GM12801 (cell line): Measurements from ENCODE around the gene AHCYL2.

Experiments used
- TF ChIP-seq, protein P1 (sequence below): IDR thresholded peaks from one replicate; pipeline ENCODE4 v1.5.1; 2011; ENCODE audit warnings: control low read depth; ENCODE audit not compliant: insufficient read length; ENCODE audit errors: extremely low read depth

AHCYL2 gene

DNA sequence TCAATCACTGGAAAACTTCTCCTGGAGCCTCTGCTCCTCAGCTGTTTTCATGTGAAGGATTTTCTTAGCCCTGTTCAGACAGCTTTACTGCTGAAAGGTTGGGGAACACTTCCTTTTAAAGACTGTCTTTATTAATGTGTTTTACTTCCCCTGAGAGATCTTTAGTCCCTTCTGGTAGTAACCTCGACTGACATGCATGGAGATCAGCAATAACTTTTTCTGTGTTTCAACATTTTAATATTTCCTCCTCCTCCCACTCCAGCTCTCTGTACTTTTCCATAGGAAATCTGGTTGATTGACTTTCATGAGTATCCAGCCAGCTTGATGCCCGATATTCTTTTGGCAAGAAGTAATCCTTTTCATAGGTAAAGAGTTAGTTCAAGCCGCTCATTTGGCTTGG is 146.7 kb downstream of the AHCYL2 start:
- TF ChIP-seq, protein P1, sequence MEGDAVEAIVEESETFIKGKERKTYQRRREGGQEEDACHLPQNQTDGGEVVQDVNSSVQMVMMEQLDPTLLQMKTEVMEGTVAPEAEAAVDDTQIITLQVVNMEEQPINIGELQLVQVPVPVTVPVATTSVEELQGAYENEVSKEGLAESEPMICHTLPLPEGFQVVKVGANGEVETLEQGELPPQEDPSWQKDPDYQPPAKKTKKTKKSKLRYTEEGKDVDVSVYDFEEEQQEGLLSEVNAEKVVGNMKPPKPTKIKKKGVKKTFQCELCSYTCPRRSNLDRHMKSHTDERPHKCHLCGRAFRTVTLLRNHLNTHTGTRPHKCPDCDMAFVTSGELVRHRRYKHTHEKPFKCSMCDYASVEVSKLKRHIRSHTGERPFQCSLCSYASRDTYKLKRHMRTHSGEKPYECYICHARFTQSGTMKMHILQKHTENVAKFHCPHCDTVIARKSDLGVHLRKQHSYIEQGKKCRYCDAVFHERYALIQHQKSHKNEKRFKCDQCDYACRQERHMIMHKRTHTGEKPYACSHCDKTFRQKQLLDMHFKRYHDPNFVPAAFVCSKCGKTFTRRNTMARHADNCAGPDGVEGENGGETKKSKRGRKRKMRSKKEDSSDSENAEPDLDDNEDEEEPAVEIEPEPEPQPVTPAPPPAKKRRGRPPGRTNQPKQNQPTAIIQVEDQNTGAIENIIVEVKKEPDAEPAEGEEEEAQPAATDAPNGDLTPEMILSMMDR: no peak

DNA sequence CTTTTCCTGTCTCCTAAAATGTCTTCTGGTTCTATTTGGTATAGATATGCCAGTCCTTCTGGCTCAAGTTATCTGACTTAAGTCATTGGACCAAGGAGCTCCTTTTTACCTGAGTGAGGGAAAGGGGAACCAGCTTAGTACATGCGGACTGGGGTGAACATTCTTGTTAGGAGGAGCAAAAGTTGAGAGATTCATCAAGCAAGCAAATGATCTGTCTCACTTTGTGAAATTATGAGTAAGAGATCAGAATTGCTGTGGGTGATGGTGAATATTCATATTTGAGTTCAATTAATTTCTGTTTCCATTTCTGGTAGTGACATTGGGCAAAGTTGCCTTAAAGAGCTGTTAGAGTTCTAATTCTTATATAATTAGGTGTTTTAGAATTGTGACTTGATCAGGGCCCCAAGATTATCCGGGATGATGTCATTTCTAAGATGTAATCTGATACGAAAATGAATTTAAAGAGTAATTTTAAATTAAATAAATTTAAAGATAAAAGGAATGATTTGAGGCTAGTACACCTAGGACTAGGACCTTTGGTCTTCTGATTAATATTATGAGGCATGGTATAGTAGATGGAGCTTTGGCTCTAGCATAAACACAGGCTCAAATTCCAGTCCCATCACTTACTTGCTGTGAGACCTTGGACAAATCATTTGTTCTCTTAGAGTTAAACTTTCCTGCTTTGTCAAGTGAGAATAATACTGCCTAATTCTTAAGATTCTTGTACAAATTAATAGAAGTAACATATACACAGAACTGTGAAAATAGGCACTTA is 149.0 kb downstream of the AHCYL2 start:
- TF ChIP-seq, protein P1: no peak

DNA sequence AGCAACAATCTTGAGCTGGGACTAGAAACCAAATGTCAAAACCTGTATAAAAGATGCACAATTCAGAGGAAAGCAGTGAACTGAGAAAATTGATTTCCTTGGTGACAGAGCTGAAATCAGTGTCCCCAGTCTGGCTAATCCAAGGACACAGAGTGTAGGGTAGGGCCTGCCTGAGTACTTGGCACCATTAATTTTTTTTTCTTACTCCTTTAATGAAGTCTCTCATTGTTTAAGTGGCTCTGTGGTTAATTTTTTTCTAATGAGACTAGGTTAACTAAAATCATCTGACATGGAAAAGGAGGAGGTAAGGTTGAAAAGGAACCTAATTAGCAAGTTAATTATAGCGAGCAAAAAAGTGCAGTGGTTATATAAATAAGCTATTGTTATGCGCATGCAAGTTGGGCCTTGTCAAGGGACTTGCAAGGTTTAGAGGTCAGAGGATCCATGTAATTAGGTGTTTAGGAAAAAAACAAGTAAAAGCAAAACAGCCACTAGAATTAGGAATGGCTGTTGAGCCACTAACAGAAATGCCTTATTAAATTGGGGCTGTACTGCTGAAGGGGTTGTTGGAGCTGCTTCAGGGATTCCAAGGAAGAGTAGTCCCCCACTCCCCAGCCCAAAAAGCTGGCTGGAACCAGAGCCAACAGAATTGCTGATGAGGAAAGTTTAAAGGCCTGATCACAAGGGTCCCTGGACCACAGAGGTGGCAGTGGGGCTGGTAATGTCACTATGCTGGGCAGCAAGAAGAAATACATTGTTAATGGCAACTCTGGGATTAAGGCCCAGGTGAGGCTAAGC is 150.5 kb downstream of the AHCYL2 start:
- TF ChIP-seq, protein P1: no peak

DNA sequence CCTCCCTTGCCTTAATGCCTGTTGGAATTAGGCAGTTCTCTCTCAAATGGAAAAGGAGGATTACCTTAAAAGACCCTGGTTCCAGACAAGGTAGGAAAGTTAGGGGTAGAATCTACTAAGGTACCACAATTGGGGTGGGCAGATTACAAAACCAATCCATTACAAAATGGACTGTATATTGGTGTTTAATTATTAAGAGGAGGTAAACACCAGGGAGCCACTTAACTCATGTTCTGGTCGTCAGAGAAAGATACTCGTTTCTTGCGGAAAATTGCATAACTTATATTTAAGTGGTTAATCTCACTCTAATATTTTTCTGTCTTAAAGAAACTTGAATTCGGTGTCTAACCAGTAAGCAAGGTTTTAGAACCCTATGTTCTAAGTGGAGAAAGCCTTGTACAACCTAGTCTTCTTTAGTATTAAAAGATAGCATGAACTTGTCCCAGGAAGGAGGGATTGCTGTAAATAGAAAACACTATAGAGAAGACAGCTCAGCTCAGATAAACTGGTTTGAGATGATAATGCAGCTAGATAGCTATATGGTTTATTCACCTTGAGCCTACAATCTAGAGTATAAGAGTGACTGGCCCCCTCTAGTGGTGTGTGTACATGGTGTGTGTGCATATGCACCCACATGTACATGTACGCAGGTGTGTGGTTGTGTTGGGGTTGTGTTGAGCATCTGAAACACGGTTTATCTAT is 151.4 kb downstream of the AHCYL2 start:
- TF ChIP-seq, protein P1: no peak

DNA sequence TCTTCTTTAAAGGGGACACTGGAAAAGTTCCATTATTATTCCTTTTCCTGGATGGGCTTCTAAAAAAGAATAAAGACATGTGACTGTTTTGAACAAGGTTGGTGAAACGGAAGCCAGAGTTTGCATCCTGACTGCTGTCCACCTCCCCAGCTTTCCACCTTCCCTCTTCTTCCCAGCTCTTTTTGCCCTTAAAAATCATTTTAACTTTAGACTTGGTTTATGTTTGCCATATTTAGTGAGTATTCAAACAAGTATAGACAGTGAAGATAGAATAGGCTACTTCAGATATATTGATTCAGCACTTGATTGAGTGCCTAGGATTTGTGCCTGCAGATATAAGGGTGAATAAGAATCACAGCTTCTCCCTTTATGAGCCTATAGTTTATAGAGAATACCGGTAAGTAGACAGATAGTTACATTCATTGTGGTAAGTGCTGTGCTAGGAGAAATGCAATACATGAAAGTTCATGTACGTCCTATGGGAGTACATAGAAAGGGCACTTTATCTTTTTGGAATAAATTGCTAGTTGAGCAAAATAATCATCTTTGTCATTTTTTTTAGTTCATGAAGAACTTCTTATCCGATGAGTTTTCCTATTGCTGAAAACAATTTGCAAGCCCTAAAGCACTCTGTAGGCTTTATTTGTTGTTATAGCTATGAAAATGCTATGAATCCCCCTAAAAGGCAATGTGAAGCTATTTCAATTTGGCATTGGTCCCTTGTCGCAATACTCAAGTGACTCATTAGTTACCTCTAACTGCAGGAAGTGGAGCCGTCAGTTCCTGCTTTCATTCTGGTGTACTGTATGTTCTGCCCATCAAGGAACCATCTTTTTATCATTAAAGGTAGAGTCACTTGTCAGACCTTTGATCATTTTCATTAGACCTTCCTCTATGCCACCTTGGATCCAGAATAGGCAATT is 152.2 kb downstream of the AHCYL2 start:
- TF ChIP-seq, protein P1: no peak

DNA sequence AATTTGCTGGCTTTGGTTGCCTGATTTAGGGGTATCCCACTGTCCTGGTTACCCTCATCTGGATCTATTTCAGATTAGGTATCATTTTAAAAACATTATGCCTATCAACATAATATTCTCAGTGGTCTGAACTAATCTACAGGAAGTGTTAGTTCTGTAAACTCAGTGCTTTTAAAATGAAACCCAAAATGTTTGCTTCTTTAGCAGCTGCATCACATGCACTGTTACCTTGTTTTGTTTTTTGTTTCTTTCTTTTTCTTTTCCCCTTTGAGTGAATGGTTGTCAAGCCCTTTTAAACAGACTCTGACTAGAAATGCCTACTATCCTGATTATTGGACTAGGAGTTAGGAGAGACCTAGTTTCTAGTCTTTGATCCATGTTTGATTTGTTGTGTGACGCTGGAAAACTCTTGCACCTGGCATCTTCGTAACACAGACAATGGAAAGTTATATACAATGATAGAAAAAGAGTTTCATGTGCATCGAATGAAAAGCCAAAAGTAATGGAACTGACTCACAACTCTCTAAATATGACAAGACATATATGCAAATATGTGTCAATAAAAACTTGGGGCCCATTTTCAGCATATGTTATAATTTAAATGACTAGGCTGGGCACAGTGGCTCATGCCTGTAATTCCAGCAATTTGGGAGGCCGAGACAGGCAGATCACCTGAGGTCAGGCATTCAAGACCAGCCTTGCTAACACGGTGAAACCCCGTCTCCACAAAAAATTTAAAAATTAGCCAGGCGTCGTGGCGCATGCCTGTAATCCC is 157.1 kb downstream of the AHCYL2 start:
- TF ChIP-seq, protein P1: no peak
